IgD-negative memory B cell (primary cell): ENCODE results near the gene EXOC7. TPM values are rescaled to one million over a fixed set of nuclear protein-coding genes. Genes with fewer than 3 reads are reported as not detected.

Source experiments
- H3K27ac Mint-ChIP-seq, 3 donors: one replicate each; pipeline ENCODE4 v1.8.0; 2020 to 2022; ENCODE audit warnings: mild to moderate bottlenecking in 3 of 3, mixed read lengths in 3 of 3, moderate library complexity in 1 of 3
- H3K27me3 Mint-ChIP-seq: one replicate; pipeline ENCODE4 v1.8.0; 2021; ENCODE audit warnings: mixed read lengths
- H3K36me3 Mint-ChIP-seq: one replicate; pipeline ENCODE4 v1.8.0; 2020; ENCODE audit warnings: mild to moderate bottlenecking, mixed read lengths
- H3K4me1 Mint-ChIP-seq, 3 donors: one replicate each; pipeline ENCODE4 v1.8.0; 2020 to 2022; ENCODE audit warnings: mixed read lengths in 3 of 3, mild to moderate bottlenecking in 1 of 3
- H3K4me3 Mint-ChIP-seq, 4 donors: one replicate each; pipeline ENCODE4 v1.8.0; 2020 to 2022; ENCODE audit warnings: mild to moderate bottlenecking in 4 of 4, mixed read lengths in 4 of 4, moderate library complexity in 3 of 4
- H3K9me3 Mint-ChIP-seq, 3 donors: one replicate each; pipeline ENCODE4 v1.8.0; 2020 to 2021; ENCODE audit warnings: mixed read lengths in 3 of 3, mild to moderate bottlenecking in 1 of 3
- polyA plus RNA-seq: library from polyadenylated mRNA; unstranded; fragments of 300-500 nt; fragmentation: Illumina TruSeq; gene quantifications from one replicate; pipeline ENCODE4 v1.2.3, GENCODE V29; 2021

Gene EXOC7
- polyA plus RNA-seq: 52.7 TPM

- H3K4me1 Mint-ChIP-seq: peaks cover 13 to 20% (median 18%) of the 10 kb centered on the region in 3 donors
- H3K4me3 Mint-ChIP-seq: peak within 1 kb of the TSS; percentile 95 to 99 (median 96)
- H3K27ac Mint-ChIP-seq: peak within 1 kb of the TSS; percentile 85 to 93 (median 91)
- H3K9me3 Mint-ChIP-seq: no peaks in the 10 kb centered on the region
- H3K36me3 Mint-ChIP-seq: peaks cover 11% of the 10 kb centered on the region
- H3K27me3 Mint-ChIP-seq: no peaks in the 10 kb centered on the region
Observed at GRCh38 chr17:76103274-76104139, at the start of gene EXOC7. Gene EXOC7 (minus strand): TSS chr17:76103787. CDS start chr17:76103692, 95 bp downstream.

- Mint-ChIP-seq H3K27ac (no peak overlapping the region), H3K4me3 (no peak overlapping the region), H3K4me1 (peaks cover 0 to 2% (median 2%) of the 10 kb centered on the region in 3 donors), H3K27me3 (peaks cover 7% of the 10 kb centered on the region), H3K36me3 (no peaks in the 10 kb centered on the region), H3K9me3 (no peaks in the 10 kb centered on the region)
Observed at GRCh38 chr17:76153202-76153601, 49.6 kb upstream of the EXOC7 start.

GRCh38 chr17:76152591-76152990 is 49.0 kb upstream of the EXOC7 start:
- H3K9me3 Mint-ChIP-seq: no peaks in the 10 kb centered on the region
- peak overlapping the region in 1 of 3 donors; percentile 54 for H3K27ac Mint-ChIP-seq
- H3K4me1 Mint-ChIP-seq: peaks cover 0 to 2% (median 2%) of the 10 kb centered on the region in 3 donors
- H3K27me3 Mint-ChIP-seq: peaks cover 7% of the 10 kb centered on the region
- no peaks in the 10 kb centered on the region for H3K36me3 Mint-ChIP-seq
- H3K4me3 Mint-ChIP-seq: no peak overlapping the region

GRCh38 chr17:76151896-76152454 is 48.4 kb upstream of the EXOC7 start:
- Mint-ChIP-seq H3K27ac (no peak overlapping the region), H3K4me3 (no peak overlapping the region), H3K4me1 (peaks cover 0 to 5% (median 2%) of the 10 kb centered on the region in 3 donors)

DNA sequence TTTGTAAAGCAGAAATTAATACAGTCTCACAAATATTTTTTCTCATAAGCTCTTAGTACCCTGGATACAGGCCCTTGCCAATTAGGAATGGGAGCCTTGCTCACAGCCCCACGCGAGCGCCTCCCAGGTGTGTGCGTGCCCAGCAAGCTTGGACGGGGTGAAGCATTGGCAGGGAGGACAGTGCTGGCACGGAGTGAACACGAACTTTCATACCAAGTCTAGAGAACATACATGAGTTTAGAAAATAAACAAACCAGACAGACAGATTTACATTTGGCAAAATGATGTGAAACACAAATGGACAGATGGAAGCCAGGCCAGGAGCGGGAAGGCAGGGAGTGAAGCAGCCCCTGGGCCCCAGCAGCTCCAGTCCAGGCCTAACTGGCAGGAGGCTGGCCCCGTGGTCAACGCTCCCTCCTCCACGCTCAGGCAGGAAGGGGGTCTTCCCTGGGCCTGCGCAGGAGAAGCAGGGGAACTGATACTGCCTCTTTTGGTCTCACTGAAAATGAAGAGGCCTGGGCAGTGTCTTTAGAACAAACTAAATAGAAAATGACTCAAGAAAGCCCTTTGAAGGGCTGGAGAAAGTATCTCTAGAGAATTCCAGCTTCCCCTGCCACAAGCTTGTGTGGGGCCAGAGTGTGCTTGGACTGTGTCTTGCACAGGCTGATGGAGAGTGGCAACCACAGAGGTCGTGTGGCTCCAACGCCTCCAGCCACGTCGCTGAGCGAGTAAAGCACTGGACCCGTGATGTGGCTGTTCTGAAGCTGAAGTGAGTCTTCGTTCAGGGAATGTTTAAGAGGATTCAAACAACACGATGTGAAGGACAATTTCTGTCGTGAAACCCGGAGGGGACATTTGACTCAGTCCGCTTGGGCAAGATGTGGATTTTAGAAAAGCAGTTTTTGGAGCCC is 47.4 kb upstream of the EXOC7 start:
- peaks cover 2 to 11% (median 7%) of the 10 kb centered on the region in 3 donors for H3K4me1 Mint-ChIP-seq
- H3K4me3 Mint-ChIP-seq: no peak overlapping the region
- no peaks in the 10 kb centered on the region for H3K9me3 Mint-ChIP-seq
- no peaks in the 10 kb centered on the region for H3K36me3 Mint-ChIP-seq
- H3K27me3 Mint-ChIP-seq: no peaks in the 10 kb centered on the region
- peak overlapping the region in 1 of 3 donors; percentile 59 for H3K27ac Mint-ChIP-seq

More at GRCh38 chr17:76151896-76152454, 48.4 kb upstream of the EXOC7 start:
- Mint-ChIP-seq H3K36me3 (no peaks in the 10 kb centered on the region), H3K9me3 (no peaks in the 10 kb centered on the region), H3K27me3 (peaks cover 7% of the 10 kb centered on the region)

- no peaks in the 10 kb centered on the region for H3K27me3 Mint-ChIP-seq
- peak overlapping the region in 1 of 4 donors; percentile 23 for H3K4me3 Mint-ChIP-seq
- peak overlapping the region in 1 of 3 donors; percentile 73 for H3K27ac Mint-ChIP-seq
- peaks cover 15 to 25% (median 20%) of the 10 kb centered on the region in 3 donors for H3K4me1 Mint-ChIP-seq
- no peaks in the 10 kb centered on the region for H3K9me3 Mint-ChIP-seq
- no peaks in the 10 kb centered on the region for H3K36me3 Mint-ChIP-seq
Observed at GRCh38 chr17:76149214-76149613, 45.6 kb upstream of the EXOC7 start.

DNA sequence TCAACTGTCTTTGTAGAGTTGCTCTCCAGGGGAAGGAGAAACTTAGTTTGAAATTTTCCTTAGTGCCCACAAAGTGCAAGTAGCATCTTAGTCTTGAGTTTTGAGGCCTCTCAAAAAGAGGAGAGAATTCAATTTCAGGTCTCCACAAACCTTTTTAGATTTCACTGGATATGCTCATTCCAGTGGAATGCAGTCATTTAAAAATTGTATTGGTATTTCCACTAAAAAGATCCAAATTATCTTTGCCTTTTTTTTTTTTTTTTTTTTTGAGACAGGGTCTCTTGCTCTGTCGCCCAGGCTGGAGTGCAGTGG is 44.4 kb upstream of the EXOC7 start:
- Mint-ChIP-seq H3K36me3 (no peaks in the 10 kb centered on the region), H3K4me3 (no peak overlapping the region), H3K9me3 (no peaks in the 10 kb centered on the region), H3K27ac (no peak overlapping the region), H3K27me3 (no peaks in the 10 kb centered on the region), H3K4me1 (peaks cover 19 to 31% (median 25%) of the 10 kb centered on the region in 3 donors)

DNA sequence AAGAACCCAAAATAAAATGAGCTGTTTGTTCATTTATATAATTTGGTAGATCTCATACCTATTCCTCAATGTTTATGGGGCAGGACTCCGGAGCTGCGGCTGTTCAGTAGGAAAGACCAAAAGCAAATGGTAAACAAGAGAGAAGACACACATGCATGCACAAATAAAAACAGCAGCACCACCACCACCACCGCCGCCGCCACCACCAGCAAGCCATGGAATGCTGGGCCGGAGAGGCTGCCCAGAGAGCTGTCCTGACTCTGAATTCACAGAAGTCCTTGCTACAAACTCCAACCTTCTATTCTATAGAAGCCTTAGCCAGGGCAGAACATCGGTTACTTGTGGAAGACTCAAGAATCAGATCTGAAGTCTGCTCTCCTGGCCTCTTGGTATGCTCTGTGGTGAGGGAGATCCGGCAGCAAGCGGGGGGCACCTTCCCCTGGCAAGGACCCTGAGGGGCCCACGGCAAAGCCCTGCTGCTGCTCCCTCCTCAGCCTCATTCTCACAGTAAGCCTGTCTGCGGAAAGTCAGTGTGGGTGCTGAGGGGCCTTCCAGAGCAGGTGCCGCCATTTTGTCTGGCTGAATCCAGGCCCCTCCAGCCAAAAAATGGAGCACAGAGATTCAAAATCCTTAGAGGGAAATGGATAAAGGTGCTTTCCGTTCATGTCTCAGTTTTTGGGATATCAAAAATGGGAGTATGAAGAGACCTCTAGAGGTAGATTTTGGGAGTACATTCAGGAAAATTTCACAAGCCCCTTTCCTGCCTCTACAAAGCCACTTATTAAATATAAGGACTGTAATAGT is 43.8 kb upstream of the EXOC7 start:
- Mint-ChIP-seq H3K4me3 (no peak overlapping the region), H3K4me1 (peaks cover 25 to 35% (median 30%) of the 10 kb centered on the region in 3 donors), H3K36me3 (no peaks in the 10 kb centered on the region)

DNA sequence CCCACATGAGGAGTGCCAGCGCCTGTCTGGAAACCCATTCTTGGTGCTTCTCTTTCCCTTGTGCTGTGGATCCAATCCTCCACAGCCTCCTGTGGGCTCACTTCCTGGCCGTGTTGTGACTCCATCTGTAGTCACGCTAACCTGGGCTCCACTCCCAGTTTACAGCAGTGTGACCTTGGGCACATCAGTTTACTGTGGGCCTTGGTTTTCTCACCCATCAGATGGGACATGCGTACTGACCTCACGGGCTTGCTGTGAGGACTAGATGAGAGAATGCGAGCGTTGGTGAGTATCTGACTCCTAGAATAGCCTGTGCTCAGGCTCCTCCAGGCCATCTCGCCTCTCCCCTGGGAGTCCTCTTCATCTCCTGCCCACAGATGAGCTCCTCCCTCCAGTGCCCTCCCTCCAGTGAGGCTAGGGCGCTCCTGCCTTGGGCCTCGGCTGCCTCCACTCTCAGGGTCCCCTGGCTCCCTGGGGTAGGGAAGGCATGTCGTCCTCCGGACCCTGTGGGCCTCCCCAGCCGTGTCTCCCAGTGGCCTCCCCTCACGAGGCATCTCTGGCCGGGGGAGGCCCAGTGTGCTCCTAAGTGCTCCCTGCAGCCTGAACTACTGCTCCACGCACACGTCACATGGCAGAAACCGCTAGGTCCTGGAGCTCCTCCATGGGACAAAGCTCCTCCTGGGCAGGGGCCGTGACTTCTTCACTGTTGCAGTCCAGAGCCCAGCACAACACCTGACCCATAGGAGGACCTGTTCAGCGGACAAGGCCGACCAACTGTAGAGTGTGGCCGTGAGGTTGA is 42.7 kb upstream of the EXOC7 start:
- Mint-ChIP-seq H3K27ac (peak overlapping the region; percentile 60 to 95 (median 93)), H3K4me3 (peak overlapping the region; percentile 22 to 93 (median 62)), H3K27me3 (peaks cover 3% of the 10 kb centered on the region), H3K4me1 (peaks cover 27 to 38% (median 33%) of the 10 kb centered on the region in 3 donors), H3K36me3 (no peaks in the 10 kb centered on the region), H3K9me3 (no peaks in the 10 kb centered on the region)

More for the DNA sequence above, 43.8 kb upstream of the EXOC7 start:
- H3K27me3 Mint-ChIP-seq: no peaks in the 10 kb centered on the region
- no peaks in the 10 kb centered on the region for H3K9me3 Mint-ChIP-seq
- H3K27ac Mint-ChIP-seq: no peak overlapping the region

- peaks cover 8% of the 10 kb centered on the region for H3K27me3 Mint-ChIP-seq
- peak overlapping the region; percentile 60 to 95 (median 93) for H3K27ac Mint-ChIP-seq
- peaks cover 27 to 41% (median 35%) of the 10 kb centered on the region in 3 donors for H3K4me1 Mint-ChIP-seq
- H3K36me3 Mint-ChIP-seq: no peaks in the 10 kb centered on the region
- H3K9me3 Mint-ChIP-seq: no peaks in the 10 kb centered on the region
- H3K4me3 Mint-ChIP-seq: peak overlapping the region; percentile 31 to 93 (median 68)
Observed at GRCh38 chr17:76145231-76146052, 41.9 kb upstream of the EXOC7 start.

- Mint-ChIP-seq H3K36me3 (no peaks in the 10 kb centered on the region), H3K4me1 (peaks cover 27 to 42% (median 34%) of the 10 kb centered on the region in 3 donors), H3K27ac (peak overlapping the region in 2 of 3 donors; percentile 80 to 98), H3K9me3 (no peaks in the 10 kb centered on the region), H3K4me3 (peak overlapping the region in 2 of 4 donors; percentile 39 to 65), H3K27me3 (peaks cover 21% of the 10 kb centered on the region)
Observed at GRCh38 chr17:76142585-76143041, 39.0 kb upstream of the EXOC7 start.

DNA sequence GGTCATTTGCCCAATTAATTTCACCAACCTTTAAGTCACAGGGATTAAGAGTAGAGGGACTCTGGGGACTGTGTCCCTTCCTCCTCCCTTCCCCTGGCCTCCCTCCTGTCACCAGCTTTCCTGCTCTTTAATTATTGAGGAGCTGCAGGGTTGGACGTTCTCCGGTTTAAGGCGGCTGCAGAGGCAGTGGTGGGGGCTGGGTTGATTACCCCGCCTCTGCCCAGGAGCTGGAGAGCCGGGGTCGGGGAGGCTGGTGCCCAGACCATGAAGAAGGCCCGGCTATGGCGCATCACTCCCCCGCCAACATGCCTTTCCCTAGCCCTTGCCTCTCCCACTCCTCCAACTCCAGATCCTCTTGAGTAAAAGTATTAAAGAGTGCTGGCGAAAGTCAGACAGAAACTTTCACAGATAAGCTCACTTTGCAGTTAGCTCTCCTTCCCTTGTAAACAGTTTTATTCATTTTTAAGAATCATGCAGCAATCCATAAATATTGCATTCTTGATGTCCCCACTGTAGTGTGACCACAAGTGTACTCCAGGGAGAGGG is 38.5 kb upstream of the EXOC7 start:
- Mint-ChIP-seq H3K27me3 (peaks cover 21% of the 10 kb centered on the region), H3K36me3 (no peaks in the 10 kb centered on the region), H3K4me1 (peaks cover 27 to 40% (median 34%) of the 10 kb centered on the region in 3 donors), H3K4me3 (peak overlapping the region; percentile 70 to 93 (median 92)), H3K27ac (peak overlapping the region in 2 of 3 donors; percentile 80 to 98), H3K9me3 (no peaks in the 10 kb centered on the region)
